Activated CD4-positive, alpha-beta T cell treated with anti-CD3 and anti-CD28 coated beads for 36 hours (primary cell): ENCODE data around the gene BTRC. TPM values are rescaled to one million over a fixed set of nuclear protein-coding genes. Genes with fewer than 3 reads are reported as not detected.
"Not testable (repeated sequence)": the region's sequence is repeated elsewhere in the genome, so short reads cannot be mapped to it uniquely, and the experiment has no call there.

Experiments
- ATAC-seq: fragments of 200-7000 bp; cut with Tn5 transposase; one replicate; pipeline ENCODE4 v1.10.0; 2021; ENCODE audit warnings: mild to moderate bottlenecking, moderate library complexity
- CTCF ChIA-PET: fragments of 350-600 bp; sonication (Branson Sonifier 250); formaldehyde crosslinking; loops from one replicate; lab custom pipeline; 2021; ENCODE audit warnings: antibody characterized with exemption; lab: Charles Lee
- POLR2A ChIA-PET: fragments of 350-600 bp; sonication (Branson Sonifier 250); formaldehyde crosslinking; loops from one replicate; lab custom pipeline; 2021; ENCODE audit warnings: antibody characterized with exemption, inconsistent platforms; lab: Charles Lee
- DNase-seq: peaks from one replicate; pipeline ENCODE4 v3.0.0-alpha.2; 2020
- H3K27ac Mint-ChIP-seq: one replicate; pipeline ENCODE4 v1.8.0; 2021; ENCODE audit warnings: mixed read lengths
- H3K27me3 Mint-ChIP-seq: one replicate; pipeline ENCODE4 v1.8.0; 2021; ENCODE audit warnings: mixed read lengths
- H3K36me3 Mint-ChIP-seq: one replicate; pipeline ENCODE4 v1.8.0; 2021; ENCODE audit warnings: low read depth, mixed read lengths
- H3K4me1 Mint-ChIP-seq: one replicate; pipeline ENCODE4 v1.8.0; 2021; ENCODE audit warnings: mixed read lengths
- H3K4me3 Mint-ChIP-seq: one replicate; pipeline ENCODE4 v1.8.0; 2021; ENCODE audit warnings: mild to moderate bottlenecking, moderate library complexity, mixed read lengths
- H3K9me3 Mint-ChIP-seq: one replicate; pipeline ENCODE4 v1.8.0; 2021; ENCODE audit warnings: low read depth, mixed read lengths
- intact Hi-C, 2 experiments: fragments of 100-400 bp; cut with DNase I in 1 of 2; cut with micrococcal nuclease in 1 of 2; formaldehyde crosslinking; loops; one replicate each; pipeline versions ENCODE4 v1.14.2 to v1.15.1; 2022 to 2024; cut with DNase I, micrococcal nuclease
- microRNA-seq: library from miRNA; unstranded; fragments of <30 nt; microRNA quantifications from one replicate; pipeline ENCODE4 v1.2.0, GENCODE V29; 2021; ENCODE audit warnings: borderline replicate concordance
- total RNA-seq, 2 experiments: library from RNA; stranded (reverse); gene quantifications; one replicate each; pipeline ENCODE4 v1.2.3, GENCODE V29; 2021

The BTRC gene
- total RNA-seq, 2 experiments from 2014 or later: 15.5 to 18.7 TPM

DNA sequence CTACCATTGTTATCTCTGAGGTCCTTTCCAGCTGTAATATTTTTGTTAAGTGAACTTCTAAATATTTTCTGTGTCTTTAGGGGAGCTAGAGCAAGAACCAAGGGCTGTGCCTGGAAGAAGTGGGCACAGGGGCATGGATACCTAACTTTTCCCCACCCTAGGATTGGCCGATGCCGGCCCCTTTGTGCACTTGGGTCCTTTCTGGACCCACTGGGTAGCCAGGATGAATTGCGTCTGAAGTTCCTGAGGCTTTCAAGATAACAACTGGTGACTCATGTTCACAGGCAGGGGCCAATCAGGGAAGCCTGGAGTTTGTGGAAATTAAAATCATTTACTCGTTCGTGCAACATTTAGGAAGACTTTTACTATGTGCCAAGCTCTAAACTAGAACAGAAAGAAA, 234.9 kb downstream of the BTRC start:
- H3K36me3 Mint-ChIP-seq: peaks cover 17% of the 10 kb centered on the region
- ATAC-seq (no peak), DNase-seq (no peak)
- peaks cover 18% of the 10 kb centered on the region for H3K4me1 Mint-ChIP-seq
- H3K27me3 Mint-ChIP-seq: no peaks in the 10 kb centered on the region
- intact Hi-C loops: loop anchor here (1.0 to 5.0 kb wide), 9 partner anchors 105 to 602 kb away; partner anchors contain the start of genes NPM3 (in 2 of the 2), ARMH3 (in 1 of the 2), KAZALD1 (in 1 of the 2) and MRPL43 (in 1 of the 2)
- no peak overlapping the region for H3K27ac Mint-ChIP-seq
- ChIA-PET CTCF (interaction anchor here (0.7 to 1.7 kb wide), 5 partner anchors 8 to 193 kb away, joined by 3 to 8 read pairs (median 3); no protein-coding TSS in a partner anchor), POLR2A (no interaction called here)
- peak overlapping the region; percentile 86 for H3K4me3 Mint-ChIP-seq
- no peaks in the 10 kb centered on the region for H3K9me3 Mint-ChIP-seq

DNA sequence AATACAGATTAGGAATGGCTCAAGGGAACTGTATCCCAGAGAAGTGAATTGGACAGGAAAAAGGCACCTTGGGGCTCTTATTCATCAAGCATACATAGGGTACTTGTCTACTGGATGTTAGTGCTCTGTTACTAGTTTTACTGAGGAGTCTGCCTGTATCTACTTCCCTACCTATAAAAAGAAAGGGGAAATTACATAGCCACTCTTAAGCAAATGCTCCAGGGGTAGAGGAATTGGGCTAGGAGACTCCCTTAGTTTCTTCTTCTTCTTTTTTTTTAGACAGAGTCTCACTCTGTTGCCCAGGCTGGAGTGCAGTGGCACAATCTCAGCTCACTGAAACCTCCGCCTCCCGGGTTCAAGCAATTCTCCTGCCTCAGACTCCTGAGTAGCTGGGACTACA, 239.4 kb downstream of the BTRC start:
- ATAC-seq, H3K27ac Mint-ChIP-seq, DNase-seq, H3K4me3 Mint-ChIP-seq, intact Hi-C loops, H3K36me3 Mint-ChIP-seq, H3K27me3 Mint-ChIP-seq, H3K4me1 Mint-ChIP-seq, H3K9me3 Mint-ChIP-seq, POLR2A ChIA-PET: not testable (repeated sequence)
- CTCF ChIA-PET: interaction anchor here (1.0 kb wide), 1 partner anchor 9 kb away, joined by 3 read pairs; no protein-coding TSS in a partner anchor

GRCh38 chr10:101595591-101596433, 241.8 kb downstream of the BTRC start:
- H3K9me3 Mint-ChIP-seq: no peaks in the 10 kb centered on the region
- ATAC-seq (no peak), DNase-seq (no peak)
- intact Hi-C loops: no loop called here
- H3K27me3 Mint-ChIP-seq: no peaks in the 10 kb centered on the region
- H3K36me3 Mint-ChIP-seq: no peaks in the 10 kb centered on the region
- no peaks in the 10 kb centered on the region for H3K4me1 Mint-ChIP-seq
- ChIA-PET POLR2A (interaction anchor here (0.8 kb wide), 1 partner anchor 179 kb away, joined by 3 read pairs; no protein-coding TSS in a partner anchor), CTCF (interaction anchor here (0.7 to 3.6 kb wide), 4 partner anchors 8 to 186 kb away, joined by 3 to 11 read pairs (median 6); partner anchors contain the start of genes DPCD and POLL)
- H3K4me3 Mint-ChIP-seq: no peak overlapping the region
- H3K27ac Mint-ChIP-seq: no peak overlapping the region

DNA sequence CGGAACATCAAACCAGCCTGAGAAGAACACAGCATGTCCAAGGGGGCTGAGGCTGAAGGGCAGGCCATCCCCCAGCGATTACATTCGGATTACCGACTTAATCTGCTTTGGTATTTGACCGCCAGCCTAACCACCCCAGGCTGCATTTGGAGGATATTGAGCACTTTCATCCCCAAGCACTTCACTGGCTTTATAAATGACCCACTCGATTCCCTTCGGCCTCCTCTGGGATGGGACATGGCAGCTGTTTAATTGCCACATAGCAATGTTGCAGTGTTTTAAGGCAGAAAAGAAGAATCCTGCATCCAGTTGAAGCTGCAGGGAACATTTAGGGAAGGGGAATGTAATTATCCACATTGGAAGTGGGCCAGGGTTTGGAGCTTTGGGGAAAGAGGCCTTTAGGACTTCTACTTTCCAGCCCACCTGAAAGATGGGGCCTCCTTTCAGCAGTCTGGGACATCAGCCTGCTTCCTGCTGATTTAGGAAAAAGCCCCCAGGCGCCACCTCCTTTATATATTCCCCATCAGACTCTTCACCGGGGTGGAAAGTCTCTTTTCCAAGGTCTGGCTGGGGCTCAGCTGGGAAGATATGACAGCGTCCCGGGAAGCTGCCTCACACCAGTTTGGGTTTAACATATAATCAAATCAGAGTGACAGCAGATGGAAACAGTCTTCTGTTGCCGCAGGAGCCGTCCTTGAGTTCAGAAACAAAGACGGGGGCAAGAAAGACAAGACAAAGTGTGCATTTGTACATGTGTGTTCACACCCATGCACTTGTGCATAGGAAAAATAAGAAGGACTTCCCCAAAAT, 243.3 kb downstream of the BTRC start:
- Mint-ChIP-seq H3K27ac (no peak overlapping the region), H3K4me3 (no peak overlapping the region), H3K9me3 (no peaks in the 10 kb centered on the region), H3K27me3 (no peaks in the 10 kb centered on the region), H3K36me3 (no peaks in the 10 kb centered on the region), H3K4me1 (no peaks in the 10 kb centered on the region)
- intact Hi-C loops: no loop called here
- DNase-seq (no peak), ATAC-seq (no peak)
- CTCF ChIA-PET: interaction anchor here (0.7 to 3.6 kb wide), 5 partner anchors 9 to 185 kb away, joined by 3 to 11 read pairs (median 4); partner anchors contain the start of genes DPCD and POLL
- POLR2A ChIA-PET: no interaction called here

- no peak overlapping the region for H3K27ac Mint-ChIP-seq
- no peaks in the 10 kb centered on the region for H3K4me1 Mint-ChIP-seq
- CTCF ChIA-PET: interaction anchor here (0.6 to 2.8 kb wide), 4 partner anchors 171 to 534 kb away, joined by 3 to 43 read pairs (median 10); no protein-coding TSS in a partner anchor
- POLR2A ChIA-PET: no interaction called here
- H3K4me3 Mint-ChIP-seq: no peak overlapping the region
- H3K27me3 Mint-ChIP-seq: no peaks in the 10 kb centered on the region
- ATAC-seq: no peak
- intact Hi-C loops: no loop called here
- no peaks in the 10 kb centered on the region for H3K9me3 Mint-ChIP-seq
- peaks cover 5% of the 10 kb centered on the region for H3K36me3 Mint-ChIP-seq
- no peak for DNase-seq
These were observed 247.6 kb downstream of the BTRC start for GRCh38 chr10:101601541-101601940.

DNA sequence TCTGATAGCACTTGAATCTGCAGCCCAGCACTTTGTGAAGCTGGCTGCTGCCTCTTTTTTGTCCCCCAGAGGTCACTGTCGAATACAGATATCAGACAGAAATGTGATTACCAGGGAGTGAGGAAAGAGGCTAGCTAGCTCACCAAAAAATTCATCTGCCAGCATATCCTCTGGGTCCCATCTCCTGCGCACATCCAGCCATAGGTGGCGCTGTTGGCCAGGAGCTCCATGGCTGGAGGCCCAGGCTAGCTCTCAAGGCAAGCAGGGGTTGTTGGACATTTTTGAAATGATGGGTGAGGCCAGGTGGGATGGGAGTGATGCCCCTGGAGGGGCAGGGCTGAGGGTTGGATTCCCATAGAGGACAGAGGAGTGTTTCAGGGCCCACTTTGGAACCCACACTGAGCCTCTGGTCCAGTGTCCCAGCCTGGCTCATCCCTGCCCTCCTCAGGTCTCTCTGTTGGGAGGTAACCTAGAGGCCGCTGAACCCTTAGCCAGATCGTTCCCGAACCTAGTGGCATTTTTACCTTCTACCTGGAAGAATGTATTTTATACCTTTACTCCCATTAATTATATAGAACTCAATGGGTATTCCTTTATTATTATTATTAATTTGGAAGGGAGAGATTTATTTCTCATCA, 248.9 kb downstream of the BTRC start:
- no peak overlapping the region for H3K27ac Mint-ChIP-seq
- H3K4me3 Mint-ChIP-seq: no peak overlapping the region
- ChIA-PET POLR2A (interaction anchor here (0.6 to 1.4 kb wide), 3 partner anchors 86 to 1231 kb away, joined by 3 to 6 read pairs (median 3); no protein-coding TSS in a partner anchor), CTCF (interaction anchor here (0.5 to 2.8 kb wide), 46 partner anchors 9 to 749 kb away, joined by 3 to 43 read pairs (median 4); partner anchors contain the start of genes DPCD, NPM3 and POLL)
- peak; percentile 90 for DNase-seq
- peaks cover 5% of the 10 kb centered on the region for H3K36me3 Mint-ChIP-seq
- H3K27me3 Mint-ChIP-seq: no peaks in the 10 kb centered on the region
- intact Hi-C loops: loop anchor here (1.0 to 2.0 kb wide), 2 partner anchors 178 to 470 kb away; no protein-coding TSS in a partner anchor
- no peaks in the 10 kb centered on the region for H3K9me3 Mint-ChIP-seq
- ATAC-seq: peak; percentile 98
- no peaks in the 10 kb centered on the region for H3K4me1 Mint-ChIP-seq

Small RNA genes lying within 50 kb of the gene (microRNA-seq; reads per million reads assigned to microRNA genes)
- not detected for gene MIR3158-1
- gene MIR3158-2: not detected

Other genes starting within 250 kb of the BTRC start
- gene TLX1, start 222.9 kb upstream of the BTRC start, total RNA-seq: not detected
- gene LBX1, start 124.7 kb upstream of the BTRC start, total RNA-seq: not detected
- 10 to 100 TPM; 30.2 to 31.4 TPM for gene POLL, start 234.1 kb downstream of the BTRC start, total RNA-seq
- gene DPCD, start 234.2 kb downstream of the BTRC start, total RNA-seq: 10 to 100 TPM; 15.5 to 19.3 TPM